SK-N-MC (cell line): ENCODE data around the gene NFAT5.

ENCODE experiments used
- EZH2 ChIP-seq: fragments of 200-600 bp; sonication (generic); IDR thresholded peaks from one replicate; pipeline ENCODE4 v1.6.1; 2017; ENCODE audit warnings: antibody characterized with exemption
- POLR2AphosphoS5 ChIP-seq: IDR thresholded peaks from 2 replicates; pipeline ENCODE4 v1.6.1; 2012; ENCODE audit warnings: mild to moderate bottlenecking, low read depth, low read length, borderline replicate concordance

GRCh38 chr16:69727916-69728270 lies 162.1 kb downstream of the NFAT5 start:
- TF ChIP-seq POLR2AphosphoS5: no peak
- TF ChIP-seq EZH2: no peak
